ENCODE measurements around the gene CBLB.

DNA sequence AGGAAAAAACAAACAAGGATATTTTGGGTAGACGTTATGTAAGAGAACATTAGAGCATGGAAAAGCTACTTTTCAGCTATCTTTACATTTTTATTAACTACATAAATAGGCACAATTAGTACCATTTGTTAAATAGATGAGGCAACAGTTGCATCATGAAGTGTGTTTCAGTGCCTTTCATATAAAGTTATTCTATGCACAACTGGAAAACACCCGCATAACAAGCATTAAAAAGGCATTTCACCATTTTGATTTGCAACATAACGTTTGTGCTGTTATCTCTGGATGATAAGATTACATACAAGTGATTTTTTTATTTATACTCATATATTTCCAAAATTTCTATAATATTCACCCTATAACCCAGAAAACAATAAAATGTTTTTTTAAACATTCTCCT is 69.5 kb downstream of the CBLB start:
- TF ChIP-seq, protein P1, sequence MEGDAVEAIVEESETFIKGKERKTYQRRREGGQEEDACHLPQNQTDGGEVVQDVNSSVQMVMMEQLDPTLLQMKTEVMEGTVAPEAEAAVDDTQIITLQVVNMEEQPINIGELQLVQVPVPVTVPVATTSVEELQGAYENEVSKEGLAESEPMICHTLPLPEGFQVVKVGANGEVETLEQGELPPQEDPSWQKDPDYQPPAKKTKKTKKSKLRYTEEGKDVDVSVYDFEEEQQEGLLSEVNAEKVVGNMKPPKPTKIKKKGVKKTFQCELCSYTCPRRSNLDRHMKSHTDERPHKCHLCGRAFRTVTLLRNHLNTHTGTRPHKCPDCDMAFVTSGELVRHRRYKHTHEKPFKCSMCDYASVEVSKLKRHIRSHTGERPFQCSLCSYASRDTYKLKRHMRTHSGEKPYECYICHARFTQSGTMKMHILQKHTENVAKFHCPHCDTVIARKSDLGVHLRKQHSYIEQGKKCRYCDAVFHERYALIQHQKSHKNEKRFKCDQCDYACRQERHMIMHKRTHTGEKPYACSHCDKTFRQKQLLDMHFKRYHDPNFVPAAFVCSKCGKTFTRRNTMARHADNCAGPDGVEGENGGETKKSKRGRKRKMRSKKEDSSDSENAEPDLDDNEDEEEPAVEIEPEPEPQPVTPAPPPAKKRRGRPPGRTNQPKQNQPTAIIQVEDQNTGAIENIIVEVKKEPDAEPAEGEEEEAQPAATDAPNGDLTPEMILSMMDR (IDR thresholded peaks at IDR 0.05): no peak
- TF ChIP-seq POLR2A (IDR thresholded peaks at IDR 0.05) (no peak), EP300 (IDR thresholded peaks at IDR 0.05) (no peak)

Measured in tibial nerve (tissue), 4 donors.